HepG2 (cell line): ENCODE measurements around the gene FANCE. TPM values are rescaled to one million over a fixed set of nuclear protein-coding genes. Genes with fewer than 3 reads are reported as not detected.

ENCODE experiments used
- ERF ChIP-seq: IDR thresholded peaks from 2 replicates; pipeline ENCODE4 v1.6.1; 2018; ENCODE audit warnings: missing biosample characterization, missing genetic modification reagents
- GATAD2A ChIP-seq: IDR thresholded peaks from 2 replicates; pipeline ENCODE4 v1.6.1; 2016
- MAFF ChIP-seq: IDR thresholded peaks from 2 replicates; pipeline ENCODE4 v1.6.1; 2011; ENCODE audit warnings: low read depth, low read length, improper control_type of control experiment
- MYNN ChIP-seq: sonication (generic); formaldehyde crosslinking; IDR thresholded peaks from 2 replicates; pipeline ENCODE4 v1.4.0; 2020; ENCODE audit warnings: mild to moderate bottlenecking, low read depth, missing genetic modification reagents
- ZFX ChIP-seq: sonication (generic); formaldehyde crosslinking; IDR thresholded peaks from 2 replicates; pipeline ENCODE4 v1.4.0; 2020; ENCODE audit warnings: mild to moderate bottlenecking, low read depth, missing genetic modification reagents, moderate library complexity
- ZNF121 ChIP-seq: sonication (generic); formaldehyde crosslinking; IDR thresholded peaks from 2 replicates; pipeline ENCODE4 v1.5.0; 2020; ENCODE audit warnings: mild to moderate bottlenecking, missing genetic modification reagents
- ZNF350 ChIP-seq: sonication (generic); formaldehyde crosslinking; IDR thresholded peaks from 2 replicates; pipeline ENCODE4 v1.4.0; 2020; ENCODE audit warnings: mild to moderate bottlenecking, low read depth, missing genetic modification reagents, borderline replicate concordance
- ZNF614 ChIP-seq: IDR thresholded peaks from 2 replicates; pipeline ENCODE4 v1.6.1; 2018; ENCODE audit warnings: missing biosample characterization, missing genetic modification reagents, inconsistent platforms, borderline replicate concordance
- polyA plus RNA-seq, 8 experiments: library from polyadenylated mRNA; depleted of rRNA in 3 of 8; stranded (reverse) in 7 of 8; unstranded in 1 of 8; fragments of >200 nt; fragmentation: Illumina TruSeq in 4 of 8; extraction: Trizol in 4 of 8; gene quantifications; 2 replicates each; pipeline versions ENCODE4 v1.2.1 to v1.2.3, GENCODE V29; 2011 to 2016; ENCODE audit warnings: low read depth in 4 of 8, missing spikeins in 1 of 8, mixed read lengths in 1 of 8; ENCODE audit not compliant: insufficient read depth in 1 of 8
- total RNA-seq, 5 experiments: library from RNA; depleted of rRNA; stranded (reverse); fragments of >200 nt; fragmentation: Illumina TruSeq; extraction: Trizol; gene quantifications; 2 replicates each; pipeline ENCODE4 v1.2.3, GENCODE V29; 2016; ENCODE audit warnings: low read depth in 1 of 5
- TF ChIP-seq, protein P1 (sequence below): IDR thresholded peaks from 2 replicates; pipeline ENCODE4 v1.6.1; 2016; ENCODE audit warnings: missing compliant biosample characterization, missing genetic modification reagents, borderline replicate concordance
- TF ChIP-seq, protein P2 (sequence below): sonication (generic); formaldehyde crosslinking; IDR thresholded peaks from 2 replicates; pipeline ENCODE4 v1.5.0; 2020; ENCODE audit warnings: mild to moderate bottlenecking, missing genetic modification reagents, borderline replicate concordance
- TF ChIP-seq, protein P3 (sequence below): sonication (generic); formaldehyde crosslinking; IDR thresholded peaks from 2 replicates; pipeline ENCODE4 v1.5.0; 2020; ENCODE audit warnings: mild to moderate bottlenecking, missing genetic modification reagents, moderate library complexity
- TF ChIP-seq, protein P4 (sequence below): sonication (generic); formaldehyde crosslinking; conservative IDR thresholded peaks from 2 replicates; pipeline ENCODE4 v1.4.0; 2020; ENCODE audit warnings: missing genetic modification reagents
- TF ChIP-seq, protein P5 (sequence below): IDR thresholded peaks from 2 replicates; pipeline ENCODE4 v1.6.1; 2016; ENCODE audit warnings: low read depth, missing genetic modification reagents, missing compliant biosample characterization

The FANCE gene
- total and polyA plus RNA-seq, 2 of the 13 experiments (the other 11 are each of a cell fraction or from before 2014, with no cell fraction given) = 7.1 to 11.2 TPM

DNA sequence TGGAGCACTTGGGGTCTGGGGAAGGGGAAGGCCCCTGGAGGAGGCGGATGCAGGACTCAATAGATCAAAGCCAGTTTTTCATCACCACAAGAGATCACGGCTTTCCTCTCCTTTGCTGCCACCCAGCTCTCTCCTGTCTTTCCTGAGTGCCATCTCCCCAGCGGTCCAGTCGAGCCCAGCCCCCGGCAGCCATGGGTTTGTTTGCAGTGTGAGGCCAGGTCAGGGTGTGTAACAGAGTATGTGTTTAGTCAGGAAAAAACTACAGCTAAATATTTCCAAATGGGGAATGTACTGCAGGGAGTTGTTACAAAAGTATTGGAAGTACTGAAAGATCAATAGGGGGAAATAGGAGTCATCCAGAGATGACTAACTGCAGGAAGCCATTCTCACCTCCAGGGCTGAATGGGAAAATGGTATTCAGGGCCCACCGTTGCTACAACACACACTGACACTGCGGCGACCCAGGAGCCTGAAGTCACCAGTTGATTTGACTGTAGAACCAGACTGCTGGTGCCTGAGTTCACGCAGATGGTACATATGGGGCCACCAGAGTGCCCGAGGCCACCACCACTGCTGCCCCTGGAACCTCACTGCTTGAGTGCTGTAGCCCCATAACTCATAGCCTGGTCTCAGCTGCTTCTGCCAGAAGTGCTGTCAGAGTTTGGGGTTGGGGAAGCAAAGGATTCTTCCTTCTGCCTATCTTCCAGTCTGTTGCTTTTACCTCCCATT is 23.6 kb upstream of the FANCE start (continued):
- TF ChIP-seq MAFF (peak; percentile 66), MYNN (CRISPR knock-in tag) (no peak), ZNF121 (CRISPR knock-in tag) (0 out of 2 replicates have a peak, but pooled peaks have one; percentile 19), ZNF614 (peak; percentile 33; the same call in 1 of the 2 replicates), ZFX (peak; percentile 47; the same call in 1 of the 2 replicates), ZNF350 (CRISPR knock-in tag) (peak; percentile 62; the same call in 1 of the 2 replicates), GATAD2A (CRISPR knock-in tag) (peak; percentile 90), ERF (CRISPR knock-in tag) (peak; percentile 68; the same call in 1 of the 2 replicates)
- TF ChIP-seq, protein P1, sequence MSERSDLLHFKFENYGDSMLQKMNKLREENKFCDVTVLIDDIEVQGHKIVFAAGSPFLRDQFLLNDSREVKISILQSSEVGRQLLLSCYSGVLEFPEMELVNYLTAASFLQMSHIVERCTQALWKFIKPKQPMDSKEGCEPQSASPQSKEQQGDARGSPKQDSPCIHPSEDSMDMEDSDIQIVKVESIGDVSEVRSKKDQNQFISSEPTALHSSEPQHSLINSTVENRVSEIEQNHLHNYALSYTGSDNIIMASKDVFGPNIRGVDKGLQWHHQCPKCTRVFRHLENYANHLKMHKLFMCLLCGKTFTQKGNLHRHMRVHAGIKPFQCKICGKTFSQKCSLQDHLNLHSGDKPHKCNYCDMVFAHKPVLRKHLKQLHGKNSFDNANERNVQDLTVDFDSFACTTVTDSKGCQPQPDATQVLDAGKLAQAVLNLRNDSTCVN (CRISPR knock-in tag) = 0 out of 2 replicates have a peak, but pooled peaks have one; percentile 39
- TF ChIP-seq, protein P2, sequence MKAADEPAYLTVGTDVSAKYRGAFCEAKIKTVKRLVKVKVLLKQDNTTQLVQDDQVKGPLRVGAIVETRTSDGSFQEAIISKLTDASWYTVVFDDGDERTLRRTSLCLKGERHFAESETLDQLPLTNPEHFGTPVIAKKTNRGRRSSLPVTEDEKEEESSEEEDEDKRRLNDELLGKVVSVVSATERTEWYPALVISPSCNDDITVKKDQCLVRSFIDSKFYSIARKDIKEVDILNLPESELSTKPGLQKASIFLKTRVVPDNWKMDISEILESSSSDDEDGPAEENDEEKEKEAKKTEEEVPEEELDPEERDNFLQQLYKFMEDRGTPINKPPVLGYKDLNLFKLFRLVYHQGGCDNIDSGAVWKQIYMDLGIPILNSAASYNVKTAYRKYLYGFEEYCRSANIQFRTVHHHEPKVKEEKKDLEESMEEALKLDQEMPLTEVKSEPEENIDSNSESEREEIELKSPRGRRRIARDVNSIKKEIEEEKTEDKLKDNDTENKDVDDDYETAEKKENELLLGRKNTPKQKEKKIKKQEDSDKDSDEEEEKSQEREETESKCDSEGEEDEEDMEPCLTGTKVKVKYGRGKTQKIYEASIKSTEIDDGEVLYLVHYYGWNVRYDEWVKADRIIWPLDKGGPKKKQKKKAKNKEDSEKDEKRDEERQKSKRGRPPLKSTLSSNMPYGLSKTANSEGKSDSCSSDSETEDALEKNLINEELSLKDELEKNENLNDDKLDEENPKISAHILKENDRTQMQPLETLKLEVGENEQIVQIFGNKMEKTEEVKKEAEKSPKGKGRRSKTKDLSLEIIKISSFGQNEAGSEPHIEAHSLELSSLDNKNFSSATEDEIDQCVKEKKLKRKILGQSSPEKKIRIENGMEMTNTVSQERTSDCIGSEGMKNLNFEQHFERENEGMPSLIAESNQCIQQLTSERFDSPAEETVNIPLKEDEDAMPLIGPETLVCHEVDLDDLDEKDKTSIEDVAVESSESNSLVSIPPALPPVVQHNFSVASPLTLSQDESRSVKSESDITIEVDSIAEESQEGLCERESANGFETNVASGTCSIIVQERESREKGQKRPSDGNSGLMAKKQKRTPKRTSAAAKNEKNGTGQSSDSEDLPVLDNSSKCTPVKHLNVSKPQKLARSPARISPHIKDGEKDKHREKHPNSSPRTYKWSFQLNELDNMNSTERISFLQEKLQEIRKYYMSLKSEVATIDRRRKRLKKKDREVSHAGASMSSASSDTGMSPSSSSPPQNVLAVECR = peak; percentile 57; the same call in 1 of the 2 replicates
- TF ChIP-seq, protein P3, sequence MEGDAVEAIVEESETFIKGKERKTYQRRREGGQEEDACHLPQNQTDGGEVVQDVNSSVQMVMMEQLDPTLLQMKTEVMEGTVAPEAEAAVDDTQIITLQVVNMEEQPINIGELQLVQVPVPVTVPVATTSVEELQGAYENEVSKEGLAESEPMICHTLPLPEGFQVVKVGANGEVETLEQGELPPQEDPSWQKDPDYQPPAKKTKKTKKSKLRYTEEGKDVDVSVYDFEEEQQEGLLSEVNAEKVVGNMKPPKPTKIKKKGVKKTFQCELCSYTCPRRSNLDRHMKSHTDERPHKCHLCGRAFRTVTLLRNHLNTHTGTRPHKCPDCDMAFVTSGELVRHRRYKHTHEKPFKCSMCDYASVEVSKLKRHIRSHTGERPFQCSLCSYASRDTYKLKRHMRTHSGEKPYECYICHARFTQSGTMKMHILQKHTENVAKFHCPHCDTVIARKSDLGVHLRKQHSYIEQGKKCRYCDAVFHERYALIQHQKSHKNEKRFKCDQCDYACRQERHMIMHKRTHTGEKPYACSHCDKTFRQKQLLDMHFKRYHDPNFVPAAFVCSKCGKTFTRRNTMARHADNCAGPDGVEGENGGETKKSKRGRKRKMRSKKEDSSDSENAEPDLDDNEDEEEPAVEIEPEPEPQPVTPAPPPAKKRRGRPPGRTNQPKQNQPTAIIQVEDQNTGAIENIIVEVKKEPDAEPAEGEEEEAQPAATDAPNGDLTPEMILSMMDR (CRISPR knock-in tag) = peak; percentile 38
- TF ChIP-seq, protein P4, sequence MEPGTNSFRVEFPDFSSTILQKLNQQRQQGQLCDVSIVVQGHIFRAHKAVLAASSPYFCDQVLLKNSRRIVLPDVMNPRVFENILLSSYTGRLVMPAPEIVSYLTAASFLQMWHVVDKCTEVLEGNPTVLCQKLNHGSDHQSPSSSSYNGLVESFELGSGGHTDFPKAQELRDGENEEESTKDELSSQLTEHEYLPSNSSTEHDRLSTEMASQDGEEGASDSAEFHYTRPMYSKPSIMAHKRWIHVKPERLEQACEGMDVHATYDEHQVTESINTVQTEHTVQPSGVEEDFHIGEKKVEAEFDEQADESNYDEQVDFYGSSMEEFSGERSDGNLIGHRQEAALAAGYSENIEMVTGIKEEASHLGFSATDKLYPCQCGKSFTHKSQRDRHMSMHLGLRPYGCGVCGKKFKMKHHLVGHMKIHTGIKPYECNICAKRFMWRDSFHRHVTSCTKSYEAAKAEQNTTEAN (CRISPR knock-in tag) = peak; percentile 83
- TF ChIP-seq, protein P5, sequence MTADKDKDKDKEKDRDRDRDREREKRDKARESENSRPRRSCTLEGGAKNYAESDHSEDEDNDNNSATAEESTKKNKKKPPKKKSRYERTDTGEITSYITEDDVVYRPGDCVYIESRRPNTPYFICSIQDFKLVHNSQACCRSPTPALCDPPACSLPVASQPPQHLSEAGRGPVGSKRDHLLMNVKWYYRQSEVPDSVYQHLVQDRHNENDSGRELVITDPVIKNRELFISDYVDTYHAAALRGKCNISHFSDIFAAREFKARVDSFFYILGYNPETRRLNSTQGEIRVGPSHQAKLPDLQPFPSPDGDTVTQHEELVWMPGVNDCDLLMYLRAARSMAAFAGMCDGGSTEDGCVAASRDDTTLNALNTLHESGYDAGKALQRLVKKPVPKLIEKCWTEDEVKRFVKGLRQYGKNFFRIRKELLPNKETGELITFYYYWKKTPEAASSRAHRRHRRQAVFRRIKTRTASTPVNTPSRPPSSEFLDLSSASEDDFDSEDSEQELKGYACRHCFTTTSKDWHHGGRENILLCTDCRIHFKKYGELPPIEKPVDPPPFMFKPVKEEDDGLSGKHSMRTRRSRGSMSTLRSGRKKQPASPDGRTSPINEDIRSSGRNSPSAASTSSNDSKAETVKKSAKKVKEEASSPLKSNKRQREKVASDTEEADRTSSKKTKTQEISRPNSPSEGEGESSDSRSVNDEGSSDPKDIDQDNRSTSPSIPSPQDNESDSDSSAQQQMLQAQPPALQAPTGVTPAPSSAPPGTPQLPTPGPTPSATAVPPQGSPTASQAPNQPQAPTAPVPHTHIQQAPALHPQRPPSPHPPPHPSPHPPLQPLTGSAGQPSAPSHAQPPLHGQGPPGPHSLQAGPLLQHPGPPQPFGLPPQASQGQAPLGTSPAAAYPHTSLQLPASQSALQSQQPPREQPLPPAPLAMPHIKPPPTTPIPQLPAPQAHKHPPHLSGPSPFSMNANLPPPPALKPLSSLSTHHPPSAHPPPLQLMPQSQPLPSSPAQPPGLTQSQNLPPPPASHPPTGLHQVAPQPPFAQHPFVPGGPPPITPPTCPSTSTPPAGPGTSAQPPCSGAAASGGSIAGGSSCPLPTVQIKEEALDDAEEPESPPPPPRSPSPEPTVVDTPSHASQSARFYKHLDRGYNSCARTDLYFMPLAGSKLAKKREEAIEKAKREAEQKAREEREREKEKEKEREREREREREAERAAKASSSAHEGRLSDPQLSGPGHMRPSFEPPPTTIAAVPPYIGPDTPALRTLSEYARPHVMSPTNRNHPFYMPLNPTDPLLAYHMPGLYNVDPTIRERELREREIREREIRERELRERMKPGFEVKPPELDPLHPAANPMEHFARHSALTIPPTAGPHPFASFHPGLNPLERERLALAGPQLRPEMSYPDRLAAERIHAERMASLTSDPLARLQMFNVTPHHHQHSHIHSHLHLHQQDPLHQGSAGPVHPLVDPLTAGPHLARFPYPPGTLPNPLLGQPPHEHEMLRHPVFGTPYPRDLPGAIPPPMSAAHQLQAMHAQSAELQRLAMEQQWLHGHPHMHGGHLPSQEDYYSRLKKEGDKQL (CRISPR knock-in tag) = peak; percentile 53
